GM21737 (cell line): Measurements from ENCODE around the gene OMA1.

Source experiments
- ATAC-seq: cut with Tn5 transposase; IDR thresholded peaks from one replicate; pipeline ENCODE4 v1.9.1; 2021; ENCODE audit warnings: mild to moderate bottlenecking, moderate library complexity; ENCODE audit not compliant: unreplicated experiment

OMA1 gene

GRCh38 chr1:58434181-58434580 lies 112.3 kb downstream of the OMA1 start:
- no peak for ATAC-seq

GRCh38 chr1:58432851-58433668 lies 113.5 kb downstream of the OMA1 start:
- ATAC-seq: no peak

- ATAC-seq: no peak
Observed at GRCh38 chr1:58431901-58432620, 114.5 kb downstream of the OMA1 start.
